ENCODE data around the gene NR2E1.

Gene NR2E1

GRCh38 chr6:108238322-108238721 is 72.5 kb downstream of the NR2E1 start:
- peaks cover 16% of the 10 kb centered on the region for H3K36me3 ChIP-seq (ENCODE audit: insufficient read depth, low read length)
- H3K4me2 ChIP-seq (ENCODE audit: low read length) = no peak overlapping the region
- H3K4me1 ChIP-seq (ENCODE audit: control insufficient read depth, insufficient read depth, low read length) = no peaks in the 10 kb centered on the region
- H3K4me3 ChIP-seq (ENCODE audit: low read length) = no peak overlapping the region
- no peaks in the 10 kb centered on the region for H3K9me3 ChIP-seq (replicated peaks; ENCODE audit: low read length)
- H3K9ac ChIP-seq (ENCODE audit: low read depth, low read length) = no peak overlapping the region
- H3K27me3 ChIP-seq (ENCODE audit: control insufficient read depth, insufficient read depth, low read length) = no peaks in the 10 kb centered on the region
